HFF-Myc (cell line): ENCODE results near the gene SAG.

Experiments
- DNase-seq: peaks from one replicate; pipeline ENCODE4 v3.0.0-alpha.2; 2011; ENCODE audit warnings: low read depth; ENCODE audit errors: extremely low read depth
- H3K4me3 ChIP-seq: replicated peaks from 2 replicates; pipeline ENCODE4 v1.5.1; 2011; ENCODE audit warnings: low read depth, mild to moderate bottlenecking, control low read depth, low read length
- CTCF ChIP-seq: IDR thresholded peaks from 2 replicates; pipeline ENCODE4 v1.5.1; 2012; ENCODE audit warnings: mild to moderate bottlenecking, low read depth, low read length, control low read depth; ENCODE audit errors: missing control alignments

Gene SAG

GRCh38 chr2:233351423-233351822, 43.8 kb downstream of the SAG start:
- TF ChIP-seq CTCF, result no peak
- DNase-seq, result no peak

GRCh38 chr2:233352141-233352842, 44.7 kb downstream of the SAG start:
- no peak for TF ChIP-seq CTCF
- H3K4me3 ChIP-seq, result no peak overlapping the region
- no peak for DNase-seq

More at GRCh38 chr2:233351423-233351822, 43.8 kb downstream of the SAG start:
- H3K4me3 ChIP-seq, result no peak overlapping the region

GRCh38 chr2:233353101-233353768, 45.6 kb downstream of the SAG start:
- H3K4me3 ChIP-seq, result peak overlapping the region; percentile 35; the same call in 1 of the 2 replicates
- TF ChIP-seq CTCF, result no peak
- DNase-seq, result no peak

- H3K4me3 ChIP-seq, result peak within 1 kb of the TSS; percentile 84
- no peak for DNase-seq
- peak; percentile 3 for TF ChIP-seq CTCF
Measured at GRCh38 chr2:233353769-233354499, 46.3 kb downstream of the SAG start, which contains the start of gene DGKD. Gene DGKD (plus strand): TSS chr2:233354494. CDS start chr2:233354519, 25 bp downstream.

GRCh38 chr2:233354500-233354924, 46.9 kb downstream of the SAG start:
- H3K4me3 ChIP-seq, result peak overlapping the region; percentile 84
- TF ChIP-seq CTCF, result no peak
- DNase-seq, result no peak

- peak overlapping the region; percentile 84 for H3K4me3 ChIP-seq
- TF ChIP-seq CTCF, result no peak
- DNase-seq, result no peak
Measured at GRCh38 chr2:233354971-233355574, 47.5 kb downstream of the SAG start.
